ENCODE results near the gene RTCB.
"Not testable (repeated sequence)": the region's sequence is repeated elsewhere in the genome, so short reads cannot be mapped to it uniquely, and the experiment has no call there.

Gene RTCB

DNA sequence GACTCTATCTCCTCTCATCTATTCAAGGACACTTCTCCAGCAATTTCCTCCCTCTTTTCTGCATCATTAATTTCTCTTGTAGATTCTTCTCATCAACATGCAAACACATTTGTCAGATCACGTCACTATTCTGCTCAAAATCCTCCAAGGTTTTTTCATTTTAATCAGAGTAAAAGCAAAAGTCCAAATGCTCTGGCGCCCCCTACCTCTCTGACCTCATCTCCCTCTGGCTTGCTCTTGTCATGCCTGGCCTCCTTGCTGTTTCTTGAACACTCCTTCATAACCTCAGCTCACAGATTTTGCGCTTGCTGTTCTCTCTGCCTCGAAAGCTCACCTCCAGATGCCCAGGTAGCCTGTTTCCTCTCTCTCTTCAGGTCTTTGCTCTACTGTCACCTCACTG is 22.4 kb downstream of the RTCB start:
- Histone ChIP-seq H3K9ac (ENCODE audit: low read length) (no peak overlapping the region), H3K27me3 (ENCODE audit: control insufficient read depth in 1 of 2, insufficient read depth in 2 of 2, low read length in 2 of 2) (no peaks in the 10 kb centered on the region), H3K9me3 (ENCODE audit: low read length) (no peaks in the 10 kb centered on the region), H3K4me3 (ENCODE audit: low read depth in 1 of 2, low read length in 2 of 2) (no peak overlapping the region), H3K4me1 (ENCODE audit: insufficient read depth, low read length) (no peaks in the 10 kb centered on the region), H3K27ac (ENCODE audit: low read depth, low read length) (no peak overlapping the region), H3K36me3 (ENCODE audit: insufficient read depth, low read length) (peaks cover 72% of the 10 kb centered on the region)

DNA sequence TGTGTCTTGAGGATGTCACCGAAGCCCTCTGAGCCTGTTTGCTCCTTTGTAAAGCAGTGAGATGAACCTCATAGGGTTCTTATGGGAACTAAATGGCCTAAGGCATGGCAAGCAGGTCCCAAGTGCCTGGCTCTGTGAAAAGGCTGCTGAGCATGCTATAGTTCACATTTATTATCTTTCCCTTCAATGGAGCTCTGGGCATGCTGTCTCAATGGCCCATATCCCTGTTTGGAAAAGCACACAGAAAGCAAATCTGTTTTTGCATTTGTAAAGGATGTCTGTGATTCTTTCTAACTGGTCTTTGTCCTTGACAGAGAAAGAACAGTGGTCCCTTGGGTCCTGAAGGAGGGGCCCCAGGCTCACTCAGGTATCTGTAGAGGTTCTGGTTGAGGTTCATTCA is 26.4 kb downstream of the RTCB start:
- H3K4me1 ChIP-seq (ENCODE audit: insufficient read depth, low read length) = no peaks in the 10 kb centered on the region
- no peak overlapping the region for H3K27ac ChIP-seq (ENCODE audit: low read depth, low read length)
- H3K36me3 ChIP-seq (ENCODE audit: insufficient read depth, low read length) = peaks cover 38% of the 10 kb centered on the region
- H3K27me3 ChIP-seq (ENCODE audit: control insufficient read depth in 1 of 2, insufficient read depth in 2 of 2, low read length in 2 of 2) = no peaks in the 10 kb centered on the region
- H3K9me3 ChIP-seq (ENCODE audit: low read length) = no peaks in the 10 kb centered on the region
- no peak overlapping the region for H3K9ac ChIP-seq (ENCODE audit: low read length)
- H3K4me3 ChIP-seq (ENCODE audit: low read depth in 1 of 2, low read length in 2 of 2) = no peak overlapping the region

DNA sequence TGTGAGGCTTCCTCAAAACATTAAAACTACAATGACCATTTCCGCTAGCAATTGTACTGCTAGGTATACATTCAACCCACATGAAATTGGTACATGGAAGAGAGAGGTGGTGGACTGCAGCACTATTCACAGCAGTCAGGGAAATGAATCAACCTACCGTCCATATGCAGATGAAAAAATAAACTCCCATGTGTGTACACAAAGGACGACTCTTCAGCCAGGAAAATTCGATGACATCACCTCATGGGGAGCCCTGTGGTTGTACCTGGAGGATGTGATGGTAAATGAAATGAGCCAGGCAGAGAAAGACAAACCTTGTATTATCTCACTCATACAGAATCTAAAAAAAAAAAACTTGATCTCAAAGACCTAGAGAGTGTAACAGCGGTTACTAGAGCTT is 31.1 kb downstream of the RTCB start:
- Histone ChIP-seq H3K9ac (ENCODE audit: low read length) (no peak overlapping the region), H3K27me3 (ENCODE audit: control insufficient read depth in 1 of 2, insufficient read depth in 2 of 2, low read length in 2 of 2) (no peaks in the 10 kb centered on the region), H3K36me3 (ENCODE audit: insufficient read depth, low read length) (peaks cover 8% of the 10 kb centered on the region), H3K4me3 (ENCODE audit: low read depth in 1 of 2, low read length in 2 of 2) (no peak overlapping the region), H3K4me1 (ENCODE audit: insufficient read depth, low read length) (no peaks in the 10 kb centered on the region), H3K27ac (ENCODE audit: low read depth, low read length) (no peak overlapping the region), H3K9me3 (ENCODE audit: low read length) (no peaks in the 10 kb centered on the region)

DNA sequence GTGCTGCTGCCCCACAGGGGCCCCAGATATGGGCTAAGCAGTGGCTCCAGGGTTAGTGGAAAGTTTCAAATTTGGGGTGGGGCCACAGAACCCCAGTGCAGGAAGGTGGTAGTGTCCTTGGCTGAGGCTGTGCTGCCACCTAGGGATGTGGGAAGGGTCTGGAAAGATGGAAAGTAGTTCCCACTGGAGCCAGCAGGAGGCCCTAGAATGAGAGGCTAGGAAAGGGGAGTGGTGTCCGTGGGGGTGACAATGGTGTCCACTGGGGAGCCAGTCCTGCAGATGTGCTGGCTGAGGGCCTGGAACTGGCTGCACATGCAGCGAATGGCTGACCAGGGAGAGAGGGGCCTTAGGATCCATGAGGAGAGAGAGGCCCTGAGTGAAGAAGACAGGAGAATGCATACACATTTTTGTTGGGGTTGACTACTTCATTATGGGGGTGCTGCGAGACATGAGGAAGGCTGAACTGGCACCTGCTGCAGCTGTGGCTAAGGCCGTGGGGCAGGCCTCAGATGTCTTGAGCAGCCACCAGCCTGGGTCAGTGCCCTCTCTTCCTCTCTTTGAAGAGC is 33.3 kb downstream of the RTCB start:
- no peak overlapping the region for H3K27ac ChIP-seq (ENCODE audit: low read depth, low read length)
- H3K9me3 ChIP-seq (ENCODE audit: low read length) = no peaks in the 10 kb centered on the region
- H3K27me3 ChIP-seq (ENCODE audit: control insufficient read depth in 1 of 2, insufficient read depth in 2 of 2, low read length in 2 of 2) = no peaks in the 10 kb centered on the region
- no peak overlapping the region for H3K9ac ChIP-seq (ENCODE audit: low read length)
- no peaks in the 10 kb centered on the region for H3K4me1 ChIP-seq (ENCODE audit: insufficient read depth, low read length)
- no peak overlapping the region for H3K4me3 ChIP-seq (ENCODE audit: low read depth in 1 of 2, low read length in 2 of 2)
- H3K36me3 ChIP-seq (ENCODE audit: insufficient read depth, low read length) = no peaks in the 10 kb centered on the region

DNA sequence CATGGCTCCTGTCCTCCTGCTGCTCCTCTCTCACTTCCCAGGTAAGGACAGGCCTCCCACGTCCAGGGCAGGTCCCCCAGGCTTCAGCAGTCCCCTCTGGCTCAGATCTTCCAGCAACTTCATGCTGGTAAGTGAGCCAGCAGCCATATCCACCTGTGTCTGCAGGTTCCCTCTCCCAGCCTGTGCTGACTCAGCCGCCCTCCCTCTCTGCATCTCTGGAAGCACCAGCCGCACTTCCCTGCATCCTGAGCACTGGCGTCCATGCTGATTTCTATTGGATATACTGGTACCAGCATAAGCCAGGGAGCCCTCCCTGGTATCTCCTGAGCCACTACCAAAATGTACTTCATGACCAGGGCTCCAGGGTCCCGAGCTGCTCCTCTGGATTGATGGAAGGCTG is 35.4 kb downstream of the RTCB start:
- Histone ChIP-seq H3K9me3 (ENCODE audit: low read length) (no peaks in the 10 kb centered on the region), H3K9ac (ENCODE audit: low read length) (no peak overlapping the region), H3K27me3 (ENCODE audit: control insufficient read depth in 1 of 2, insufficient read depth in 2 of 2, low read length in 2 of 2) (no peaks in the 10 kb centered on the region), H3K36me3 (ENCODE audit: insufficient read depth, low read length) (no peaks in the 10 kb centered on the region), H3K4me1 (ENCODE audit: insufficient read depth, low read length) (no peaks in the 10 kb centered on the region), H3K4me3 (ENCODE audit: low read depth in 1 of 2, low read length in 2 of 2) (no peak overlapping the region), H3K27ac (ENCODE audit: low read depth, low read length) (no peak overlapping the region)

DNA sequence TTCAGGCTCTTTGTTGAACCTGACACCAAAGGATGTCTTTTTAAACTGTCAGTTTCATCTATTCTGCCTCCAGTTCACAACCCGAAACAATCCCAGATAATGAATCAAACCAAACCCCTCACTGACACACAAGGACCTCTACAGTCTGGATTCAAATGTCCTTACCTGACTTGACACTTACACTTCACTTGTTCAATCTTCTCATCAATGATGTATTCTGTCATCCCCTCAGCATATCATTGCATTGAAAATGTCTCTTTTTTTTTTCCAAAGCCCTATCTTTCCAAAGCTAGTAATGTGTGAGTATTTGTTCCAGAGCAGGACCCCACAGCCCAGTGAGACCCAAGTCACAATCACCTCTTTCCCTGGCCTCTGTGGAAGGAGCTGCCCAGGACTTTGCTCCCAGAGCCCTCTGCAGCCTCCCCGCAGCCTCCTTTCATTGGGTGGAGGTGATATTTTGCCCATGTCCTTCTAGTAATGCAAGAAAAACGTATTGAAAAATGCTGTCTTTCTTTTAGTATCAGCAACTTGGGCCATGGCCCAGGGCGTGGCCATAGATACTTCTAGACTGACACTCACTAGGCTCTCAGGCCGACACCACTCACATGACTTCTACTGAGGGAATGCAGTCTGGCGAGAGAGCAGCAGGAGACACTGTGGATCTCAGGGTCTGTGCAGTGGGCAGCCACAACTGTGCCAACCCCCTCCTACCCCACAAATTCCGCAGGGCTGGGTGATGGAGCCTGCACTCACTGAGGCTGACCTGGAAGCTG is 36.2 kb downstream of the RTCB start:
- Histone ChIP-seq H3K27ac (ENCODE audit: low read depth, low read length) (no peak overlapping the region), H3K27me3 (ENCODE audit: control insufficient read depth in 1 of 2, insufficient read depth in 2 of 2, low read length in 2 of 2) (no peaks in the 10 kb centered on the region), H3K4me1 (ENCODE audit: insufficient read depth, low read length) (no peaks in the 10 kb centered on the region), H3K9ac (ENCODE audit: low read length) (no peak overlapping the region), H3K36me3 (ENCODE audit: insufficient read depth, low read length) (no peaks in the 10 kb centered on the region), H3K4me3 (ENCODE audit: low read depth in 1 of 2, low read length in 2 of 2) (no peak overlapping the region), H3K9me3 (ENCODE audit: low read length) (no peaks in the 10 kb centered on the region)

DNA sequence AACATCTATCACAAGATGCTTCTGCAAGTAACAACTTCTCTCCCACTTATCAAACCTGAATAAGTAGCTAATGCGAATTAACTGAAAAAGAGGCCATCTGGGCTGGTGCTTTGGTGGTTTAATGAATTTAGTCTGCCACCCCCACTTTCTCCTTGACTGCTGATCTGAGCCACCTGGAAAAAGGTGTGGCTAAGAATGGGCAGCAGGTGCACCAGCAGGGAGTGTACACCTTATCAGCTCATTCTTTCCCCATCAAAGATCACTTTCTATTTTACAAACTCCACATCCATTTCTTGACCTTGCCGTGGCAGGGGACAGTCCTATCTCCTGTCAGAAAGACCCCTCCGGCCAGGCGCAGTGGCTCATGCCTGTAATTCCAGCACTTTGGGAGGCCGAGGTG is 47.8 kb downstream of the RTCB start:
- H3K27me3 ChIP-seq (ENCODE audit: control insufficient read depth in 1 of 2, insufficient read depth in 2 of 2, low read length in 2 of 2) = no peaks in the 10 kb centered on the region
- H3K9me3 ChIP-seq (ENCODE audit: low read length) = no peaks in the 10 kb centered on the region
- H3K4me3 ChIP-seq (ENCODE audit: low read depth in 1 of 2, low read length in 2 of 2) = no peak overlapping the region
- H3K9ac ChIP-seq (ENCODE audit: low read length) = no peak overlapping the region
- no peaks in the 10 kb centered on the region for H3K36me3 ChIP-seq (ENCODE audit: insufficient read depth, low read length)
- no peak overlapping the region for H3K27ac ChIP-seq (ENCODE audit: low read depth, low read length)
- no peaks in the 10 kb centered on the region for H3K4me1 ChIP-seq (ENCODE audit: insufficient read depth, low read length)

DNA sequence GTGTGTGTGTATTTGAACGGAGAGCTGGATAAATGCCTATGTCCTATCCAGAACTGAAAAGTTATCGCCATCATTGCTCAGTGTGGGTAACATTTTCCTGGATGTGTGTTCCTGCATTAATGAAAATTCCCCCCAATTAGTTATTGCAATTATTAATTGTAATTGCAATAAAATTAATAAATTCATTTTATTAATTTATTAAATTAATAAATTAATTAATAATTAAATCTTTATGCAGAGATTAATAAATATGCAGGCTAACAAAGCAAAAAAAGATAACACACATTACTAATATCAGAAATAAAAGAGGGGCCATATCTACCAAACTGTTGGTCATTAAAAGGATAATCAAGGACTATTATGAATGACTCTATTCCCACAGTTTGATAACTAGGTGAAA is 50.8 kb downstream of the RTCB start:
- Histone ChIP-seq H3K9me3 (ENCODE audit: low read length) (no peaks in the 10 kb centered on the region), H3K36me3 (ENCODE audit: insufficient read depth, low read length) (no peaks in the 10 kb centered on the region), H3K4me1 (ENCODE audit: insufficient read depth, low read length) (no peaks in the 10 kb centered on the region), H3K27ac (ENCODE audit: low read depth, low read length) (no peak overlapping the region), H3K4me3 (ENCODE audit: low read depth in 1 of 2, low read length in 2 of 2) (no peak overlapping the region), H3K9ac (ENCODE audit: low read length) (no peak overlapping the region), H3K27me3 (ENCODE audit: control insufficient read depth in 1 of 2, insufficient read depth in 2 of 2, low read length in 2 of 2) (no peaks in the 10 kb centered on the region)

DNA sequence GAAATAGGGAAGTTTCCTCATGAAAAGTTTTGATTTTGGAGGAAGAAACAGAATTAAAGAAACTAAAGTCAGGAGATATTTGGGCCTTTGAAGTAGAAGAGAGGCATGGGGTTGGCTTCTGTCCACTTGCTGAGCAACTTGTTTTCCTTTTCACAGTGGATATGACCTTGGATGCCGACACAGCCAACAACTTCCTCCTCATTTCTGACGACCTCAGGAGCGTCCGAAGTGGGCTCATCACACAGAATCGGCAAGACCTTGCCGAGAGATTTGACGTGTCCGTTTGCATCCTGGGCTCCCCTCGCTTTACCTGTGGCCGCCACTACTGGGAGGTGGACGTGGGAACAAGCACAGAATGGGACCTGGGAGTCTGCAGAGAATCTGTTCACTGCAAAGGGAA is 52.0 kb downstream of the RTCB start:
- not testable (repeated sequence) for H3K4me3 ChIP-seq (ENCODE audit: low read depth in 1 of 2, low read length in 2 of 2); H3K27me3 ChIP-seq (ENCODE audit: control insufficient read depth in 1 of 2, insufficient read depth in 2 of 2, low read length in 2 of 2); H3K4me1 ChIP-seq (ENCODE audit: insufficient read depth, low read length); H3K36me3 ChIP-seq (ENCODE audit: insufficient read depth, low read length); H3K27ac ChIP-seq (ENCODE audit: low read depth, low read length); H3K9ac ChIP-seq (ENCODE audit: low read length); H3K9me3 ChIP-seq (ENCODE audit: low read length)

DNA sequence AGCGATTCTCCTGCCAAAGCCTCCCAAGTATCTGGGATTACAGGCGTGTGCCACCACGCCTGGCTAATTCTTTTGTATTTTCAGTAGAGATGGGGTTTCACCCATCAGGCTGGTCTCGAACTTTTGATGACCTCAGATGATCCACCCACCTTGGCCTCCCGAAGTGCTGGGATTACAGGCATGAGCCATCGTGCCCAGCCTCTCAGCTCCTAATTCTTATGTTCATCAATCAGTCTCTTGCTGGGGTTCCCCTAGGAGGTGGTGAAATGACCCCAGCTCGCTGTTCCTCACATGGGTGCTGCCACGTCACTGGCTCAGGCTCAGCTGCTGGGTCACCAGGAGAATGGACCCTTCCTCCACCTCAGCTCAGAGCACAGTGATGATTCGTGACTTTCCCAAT is 54.5 kb downstream of the RTCB start, which contains the start of gene RFPL3:
RFPL3 (plus strand) TSS at position 301 of the 400 bp plus-strand sequence. CDS start 205 bp downstream, outside the sequence.
- not testable (repeated sequence) for H3K9me3 ChIP-seq (ENCODE audit: low read length); H3K9ac ChIP-seq (ENCODE audit: low read length); H3K27ac ChIP-seq (ENCODE audit: low read depth, low read length); H3K4me3 ChIP-seq (ENCODE audit: low read depth in 1 of 2, low read length in 2 of 2); H3K4me1 ChIP-seq (ENCODE audit: insufficient read depth, low read length); H3K36me3 ChIP-seq (ENCODE audit: insufficient read depth, low read length); H3K27me3 ChIP-seq (ENCODE audit: control insufficient read depth in 1 of 2, insufficient read depth in 2 of 2, low read length in 2 of 2)

DNA sequence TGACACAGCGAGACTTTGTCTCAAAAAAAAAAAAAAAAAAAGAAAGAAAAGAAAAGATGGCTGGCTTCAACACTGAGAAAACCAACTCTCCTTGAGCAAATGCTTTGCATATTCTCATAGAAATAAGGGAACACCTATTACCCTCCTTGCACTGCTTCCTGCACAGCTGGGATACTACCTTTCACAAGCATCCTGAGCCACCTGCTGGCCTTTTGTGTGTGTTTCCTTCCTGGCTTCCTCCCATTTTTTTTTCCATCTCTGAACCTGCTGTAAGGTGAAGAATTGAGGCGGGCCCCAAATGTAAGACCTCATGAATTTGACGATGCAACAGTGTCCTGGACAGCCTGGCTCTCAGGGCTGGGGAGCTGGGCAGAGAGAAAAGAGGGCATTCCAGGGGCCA is 56.3 kb downstream of the RTCB start:
- Histone ChIP-seq H3K27ac (ENCODE audit: low read depth, low read length) (no peak overlapping the region), H3K9ac (ENCODE audit: low read length) (no peak overlapping the region), H3K27me3 (ENCODE audit: control insufficient read depth in 1 of 2, insufficient read depth in 2 of 2, low read length in 2 of 2) (no peaks in the 10 kb centered on the region), H3K4me1 (ENCODE audit: insufficient read depth, low read length) (no peaks in the 10 kb centered on the region), H3K36me3 (ENCODE audit: insufficient read depth, low read length) (no peaks in the 10 kb centered on the region), H3K4me3 (ENCODE audit: low read depth in 1 of 2, low read length in 2 of 2) (no peak overlapping the region), H3K9me3 (ENCODE audit: low read length) (no peaks in the 10 kb centered on the region)

All from muscle layer of colon (tissue), 2 donors.